Naive B cell (primary cell): ENCODE results near the gene RAPGEF4. TPM values are rescaled to one million over a fixed set of nuclear protein-coding genes. Genes with fewer than 3 reads are reported as not detected.

Experiments
- ATAC-seq, 2 donors: fragments of 150-1000 bp; cut with Tn5 transposase; 2 replicates each; pipeline ENCODE4 v1.10.0; 2021; ENCODE audit warnings: low read depth in 2 of 2, mild to moderate bottlenecking in 2 of 2, moderate library complexity in 2 of 2
- DNase-seq: peaks from one replicate; pipeline ENCODE4 v3.0.0; 2022
- H3K27ac Mint-ChIP-seq, 6 donors: one replicate each; pipeline ENCODE4 v1.8.0; 2020 to 2022; ENCODE audit warnings: mild to moderate bottlenecking in 6 of 6, mixed read lengths in 6 of 6, moderate library complexity in 5 of 6, inconsistent platforms in 2 of 6
- H3K27me3 Mint-ChIP-seq, 3 donors: one replicate each; pipeline ENCODE4 v1.8.0; 2021 to 2022; ENCODE audit warnings: mixed read lengths in 3 of 3, mild to moderate bottlenecking in 1 of 3
- H3K36me3 Mint-ChIP-seq, 2 donors: one replicate each; pipeline ENCODE4 v1.8.0; 2020 to 2022; ENCODE audit warnings: mixed read lengths in 2 of 2, inconsistent platforms in 1 of 2, mild to moderate bottlenecking in 1 of 2
- H3K4me1 Mint-ChIP-seq, 3 donors: one replicate each; pipeline ENCODE4 v1.8.0; 2020 to 2022; ENCODE audit warnings: mixed read lengths in 3 of 3, inconsistent platforms in 1 of 3, mild to moderate bottlenecking in 1 of 3, moderate library complexity in 1 of 3
- H3K4me3 Mint-ChIP-seq, 8 donors: one replicate each; pipeline ENCODE4 v1.8.0; 2020 to 2022; ENCODE audit warnings: mild to moderate bottlenecking in 8 of 8, mixed read lengths in 8 of 8, moderate library complexity in 8 of 8, inconsistent platforms in 2 of 8
- H3K9me3 Mint-ChIP-seq, 7 donors: one replicate each; pipeline ENCODE4 v1.8.0; 2020 to 2022; ENCODE audit warnings: mixed read lengths in 7 of 7, mild to moderate bottlenecking in 5 of 7, inconsistent platforms in 2 of 7, moderate library complexity in 1 of 7
- polyA plus RNA-seq, 6 donors: library from polyadenylated mRNA; unstranded; fragments of 300-500 nt; fragmentation: Illumina TruSeq; gene quantifications; one replicate each; pipeline ENCODE4 v1.2.3, GENCODE V29; 2021; ENCODE audit warnings: low read depth in 6 of 6

Gene RAPGEF4
- polyA plus RNA-seq, 6 donors from 2014 or later: 0.07 TPM; not detected in 5

GRCh38 chr2:172964511-172965139 is 229.0 kb downstream of the RAPGEF4 start:
- Mint-ChIP-seq H3K9me3 (no peaks in the 10 kb centered on the region), H3K36me3 (no peaks in the 10 kb centered on the region), H3K27me3 (peaks cover 0 to 9% (median 5%) of the 10 kb centered on the region in 3 donors), H3K4me3 (no peak overlapping the region), H3K4me1 (no peaks in the 10 kb centered on the region), H3K27ac (peak overlapping the region in 1 of 6 donors; percentile 29)
- ATAC-seq (no peak), DNase-seq (no peak)

DNA sequence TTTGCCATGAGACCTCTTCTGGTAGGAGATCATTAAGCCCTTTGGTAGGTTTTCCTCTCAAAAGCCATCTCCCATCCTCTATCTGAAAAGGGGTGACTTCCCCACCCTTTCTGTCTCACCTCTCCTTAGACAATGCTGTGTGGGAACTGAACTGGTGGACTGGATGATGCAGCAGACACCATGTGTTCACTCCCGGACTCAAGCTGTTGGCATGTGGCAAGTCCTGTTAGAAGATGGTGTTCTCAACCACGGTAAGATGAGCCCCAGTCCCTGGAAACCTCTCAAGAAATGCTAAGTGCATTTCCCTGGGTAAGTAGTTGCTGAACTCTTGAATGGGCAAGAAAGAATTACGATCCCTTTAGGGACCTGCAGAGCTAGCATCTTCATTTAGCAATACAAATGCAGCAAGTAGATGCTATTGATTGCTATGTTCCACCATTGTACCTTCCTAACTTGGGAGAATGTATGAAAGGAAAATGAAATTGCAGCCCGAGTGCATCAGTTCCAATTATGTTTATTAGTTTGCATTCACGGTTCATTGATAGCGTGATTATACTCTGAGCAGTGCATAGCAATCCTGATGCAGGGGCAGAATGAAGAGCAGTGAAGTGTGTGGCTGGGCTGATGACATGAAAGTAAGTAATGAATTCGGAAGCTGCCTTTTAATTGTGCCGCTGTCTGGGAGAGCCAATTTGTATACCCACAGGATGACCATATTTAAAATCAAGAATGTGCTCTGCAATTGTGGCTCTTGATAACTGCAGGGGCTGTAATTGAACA is 230.0 kb downstream of the RAPGEF4 start:
- Mint-ChIP-seq H3K27ac (no peak overlapping the region), H3K9me3 (no peaks in the 10 kb centered on the region), H3K36me3 (no peaks in the 10 kb centered on the region), H3K4me3 (no peak overlapping the region), H3K27me3 (peaks cover 0 to 15% (median 5%) of the 10 kb centered on the region in 3 donors), H3K4me1 (no peaks in the 10 kb centered on the region)
- no peak for ATAC-seq
- DNase-seq: no peak

GRCh38 chr2:172967036-172967982 is 231.7 kb downstream of the RAPGEF4 start:
- ATAC-seq: no peak
- H3K9me3 Mint-ChIP-seq: no peaks in the 10 kb centered on the region
- H3K4me3 Mint-ChIP-seq: no peak overlapping the region
- no peaks in the 10 kb centered on the region for H3K36me3 Mint-ChIP-seq
- H3K27ac Mint-ChIP-seq: peak overlapping the region in 1 of 6 donors; percentile 13
- peaks cover 5 to 24% (median 8%) of the 10 kb centered on the region in 3 donors for H3K27me3 Mint-ChIP-seq
- no peak for DNase-seq
- no peaks in the 10 kb centered on the region for H3K4me1 Mint-ChIP-seq

GRCh38 chr2:172968061-172968469 is 232.4 kb downstream of the RAPGEF4 start:
- H3K36me3 Mint-ChIP-seq: no peaks in the 10 kb centered on the region
- no peak overlapping the region for H3K27ac Mint-ChIP-seq
- DNase-seq (no peak), ATAC-seq (no peak)
- no peak overlapping the region for H3K4me3 Mint-ChIP-seq
- no peaks in the 10 kb centered on the region for H3K4me1 Mint-ChIP-seq
- no peaks in the 10 kb centered on the region for H3K9me3 Mint-ChIP-seq
- H3K27me3 Mint-ChIP-seq: peaks cover 5 to 27% (median 12%) of the 10 kb centered on the region in 3 donors

GRCh38 chr2:172969166-172969565 is 233.5 kb downstream of the RAPGEF4 start:
- Mint-ChIP-seq H3K27me3 (peaks cover 14 to 37% (median 17%) of the 10 kb centered on the region in 3 donors), H3K9me3 (no peaks in the 10 kb centered on the region), H3K27ac (no peak overlapping the region), H3K36me3 (no peaks in the 10 kb centered on the region), H3K4me1 (no peaks in the 10 kb centered on the region), H3K4me3 (no peak overlapping the region)
- DNase-seq (no peak), ATAC-seq (no peak)

- no peak overlapping the region for H3K4me3 Mint-ChIP-seq
- H3K9me3 Mint-ChIP-seq: no peaks in the 10 kb centered on the region
- DNase-seq (no peak), ATAC-seq (no peak)
- H3K4me1 Mint-ChIP-seq: no peaks in the 10 kb centered on the region
- H3K27ac Mint-ChIP-seq: no peak overlapping the region
- no peaks in the 10 kb centered on the region for H3K36me3 Mint-ChIP-seq
- peaks cover 15 to 39% (median 18%) of the 10 kb centered on the region in 3 donors for H3K27me3 Mint-ChIP-seq
Observed at GRCh38 chr2:172969609-172970008, 234.0 kb downstream of the RAPGEF4 start.

DNA sequence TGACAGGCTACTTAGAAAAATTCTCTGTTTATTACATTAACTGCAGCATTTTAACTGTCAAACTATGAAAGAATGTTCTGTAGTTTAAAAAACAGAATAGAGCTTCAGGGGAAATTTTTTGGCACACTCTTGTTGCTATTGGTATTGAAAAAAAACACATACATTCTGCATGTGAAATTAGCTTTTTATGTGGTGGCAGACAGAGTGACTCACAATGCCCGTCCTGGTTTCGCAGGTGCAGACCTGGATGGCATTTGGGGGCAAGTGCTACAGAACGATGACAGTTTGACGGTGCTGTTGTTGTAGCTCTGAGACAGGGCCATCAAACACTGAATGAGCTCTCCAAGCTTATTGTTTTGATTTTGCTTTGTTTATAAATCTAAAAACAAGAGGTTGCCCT is 235.0 kb downstream of the RAPGEF4 start:
- no peaks in the 10 kb centered on the region for H3K4me1 Mint-ChIP-seq
- DNase-seq (no peak), ATAC-seq (no peak)
- H3K27me3 Mint-ChIP-seq: peaks cover 17 to 39% (median 18%) of the 10 kb centered on the region in 3 donors
- no peaks in the 10 kb centered on the region for H3K36me3 Mint-ChIP-seq
- no peak overlapping the region for H3K4me3 Mint-ChIP-seq
- H3K9me3 Mint-ChIP-seq: no peaks in the 10 kb centered on the region
- H3K27ac Mint-ChIP-seq: no peak overlapping the region

DNA sequence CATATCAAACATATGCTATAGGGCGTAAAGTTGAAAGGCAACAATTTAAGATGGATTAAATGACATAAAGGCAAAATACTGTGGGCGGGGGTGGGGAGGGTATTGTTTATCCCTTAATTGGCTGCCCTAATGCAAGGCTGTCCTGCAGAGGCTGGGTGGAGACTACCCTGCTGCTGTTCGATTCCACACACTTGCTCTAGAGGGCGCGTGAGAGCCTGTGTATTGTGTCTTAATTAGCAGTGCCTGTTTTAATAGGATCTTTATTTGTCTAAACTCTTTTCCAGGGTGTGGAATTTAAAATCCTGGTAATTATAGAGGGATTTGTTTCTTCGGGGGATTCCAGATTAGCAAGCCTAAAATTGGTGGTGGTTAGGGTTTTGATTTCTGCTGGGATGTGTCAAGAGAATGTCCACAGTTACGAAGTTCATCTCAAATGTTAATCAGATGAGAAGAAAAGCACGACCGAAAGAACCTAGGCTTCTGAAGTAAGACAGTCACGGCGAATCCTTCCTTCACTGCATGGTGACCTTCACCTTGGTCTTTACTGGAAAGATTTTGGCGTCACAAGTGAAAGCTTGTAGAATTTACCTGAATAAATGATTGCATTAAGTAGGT is 236.5 kb downstream of the RAPGEF4 start:
- Mint-ChIP-seq H3K4me1 (no peaks in the 10 kb centered on the region), H3K4me3 (peak overlapping the region in 1 of 8 donors; percentile 21), H3K27me3 (peaks cover 29 to 38% (median 32%) of the 10 kb centered on the region in 3 donors), H3K27ac (peak overlapping the region in 1 of 6 donors; percentile 23), H3K36me3 (no peaks in the 10 kb centered on the region), H3K9me3 (no peaks in the 10 kb centered on the region)
- ATAC-seq: no peak
- peak; percentile 3 for DNase-seq

DNA sequence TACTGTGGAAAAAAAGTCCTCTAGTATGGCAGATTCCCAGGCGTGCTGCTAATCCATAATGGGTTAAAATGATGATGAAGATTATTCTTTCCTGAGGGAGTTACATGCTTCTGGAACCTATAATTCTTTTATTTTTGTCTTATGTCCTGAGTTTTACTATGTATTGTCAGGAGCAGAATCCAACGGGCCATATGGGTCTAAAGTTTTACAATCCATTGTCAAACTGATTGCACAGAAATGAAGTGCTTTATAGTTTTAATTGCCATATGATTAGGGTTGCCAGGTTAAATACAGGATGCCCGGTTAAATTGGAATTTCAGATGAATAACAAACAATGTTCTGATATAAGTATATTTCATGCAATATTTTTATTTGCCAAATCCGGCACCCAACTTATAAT is 239.1 kb downstream of the RAPGEF4 start:
- H3K9me3 Mint-ChIP-seq: no peaks in the 10 kb centered on the region
- no peaks in the 10 kb centered on the region for H3K36me3 Mint-ChIP-seq
- H3K27me3 Mint-ChIP-seq: peaks cover 34 to 42% (median 40%) of the 10 kb centered on the region in 3 donors
- no peak for ATAC-seq
- no peak overlapping the region for H3K4me3 Mint-ChIP-seq
- H3K27ac Mint-ChIP-seq: no peak overlapping the region
- H3K4me1 Mint-ChIP-seq: no peaks in the 10 kb centered on the region
- no peak for DNase-seq

- no peak for ATAC-seq
- no peaks in the 10 kb centered on the region for H3K4me1 Mint-ChIP-seq
- DNase-seq: no peak
Observed at GRCh38 chr2:172976116-172976515, 240.5 kb downstream of the RAPGEF4 start.

GRCh38 chr2:172976816-172977215 is 241.2 kb downstream of the RAPGEF4 start:
- Mint-ChIP-seq H3K9me3 (no peaks in the 10 kb centered on the region), H3K4me3 (no peak overlapping the region), H3K36me3 (no peaks in the 10 kb centered on the region), H3K27ac (no peak overlapping the region), H3K4me1 (no peaks in the 10 kb centered on the region), H3K27me3 (peaks cover 35 to 49% (median 38%) of the 10 kb centered on the region in 3 donors)
- no peak for DNase-seq
- no peak for ATAC-seq

More at GRCh38 chr2:172976116-172976515, 240.5 kb downstream of the RAPGEF4 start:
- peaks cover 33 to 49% (median 42%) of the 10 kb centered on the region in 3 donors for H3K27me3 Mint-ChIP-seq
- no peaks in the 10 kb centered on the region for H3K9me3 Mint-ChIP-seq
- no peak overlapping the region for H3K4me3 Mint-ChIP-seq
- no peaks in the 10 kb centered on the region for H3K36me3 Mint-ChIP-seq
- H3K27ac Mint-ChIP-seq: no peak overlapping the region

GRCh38 chr2:172977270-172978062 is 241.8 kb downstream of the RAPGEF4 start:
- Mint-ChIP-seq H3K4me1 (no peaks in the 10 kb centered on the region), H3K27ac (no peak overlapping the region), H3K27me3 (peaks cover 31 to 49% (median 33%) of the 10 kb centered on the region in 3 donors), H3K9me3 (no peaks in the 10 kb centered on the region), H3K4me3 (no peak overlapping the region), H3K36me3 (no peaks in the 10 kb centered on the region)
- DNase-seq (no peak), ATAC-seq (no peak)
